Right lobe of liver (tissue), 6 donors: ENCODE data around the gene SCN8A. TPM values are rescaled to one million over a fixed set of nuclear protein-coding genes. Genes with fewer than 3 reads are reported as not detected.
"Not testable (repeated sequence)": the region's sequence is repeated elsewhere in the genome, so short reads cannot be mapped to it uniquely, and the experiment has no call there.

Source experiments
- ATAC-seq, 4 donors: fragments of 200-7000 bp; cut with Tn5 transposase; one replicate each; pipeline ENCODE4 v1.9.1; 2020; ENCODE audit warnings: mild to moderate bottlenecking in 4 of 4, moderate library complexity in 4 of 4
- DNase-seq, 3 donors: peaks; one replicate each; pipeline ENCODE4 v3.0.0-alpha.2; 2020
- H3K27ac ChIP-seq, 3 donors: fragments of 200-600 bp; one replicate each; pipeline ENCODE4 v1.8.0; 2022
- H3K27me3 ChIP-seq, 2 donors: fragments of 200-600 bp; one replicate each; pipeline ENCODE4 v1.8.0; 2022
- H3K36me3 ChIP-seq, 4 donors: fragments of 200-600 bp; sonication (generic) in 1 of 4; one replicate each; pipeline versions ENCODE4 v1.5.1 to v1.8.0; 2017 to 2022; ENCODE audit warnings: control low read depth in 1 of 4
- H3K4me1 ChIP-seq, 4 donors: fragments of 200-600 bp; sonication (generic) in 1 of 4; one replicate each; pipeline versions ENCODE4 v1.5.1 to v1.8.0; 2017 to 2022; ENCODE audit warnings: control low read depth in 1 of 4
- H3K4me3 ChIP-seq, 3 donors: fragments of 200-600 bp; one replicate each; pipeline ENCODE4 v1.8.0; 2022
- H3K9me3 ChIP-seq, 4 donors: fragments of 200-600 bp; sonication (generic) in 1 of 4; one replicate each; pipeline versions ENCODE4 v1.5.1 to v1.8.0; 2017 to 2022; ENCODE audit warnings: control low read depth in 1 of 4
- POLR2A ChIP-seq: fragments of 450-650 bp; IDR thresholded peaks from one replicate; pipeline ENCODE4 v1.6.1; 2017; ENCODE audit warnings: antibody characterized with exemption, mild to moderate bottlenecking
- WGBS: methylation state at CpG from one replicate; pipeline ENCODE4 v1.1.6; 2018; ENCODE audit warnings: low coverage, low lambda C conversion rate; ENCODE audit not compliant: insufficient coverage; ENCODE audit errors: missing lambda C conversion rate; 5-methylcytosine and 5-hydroxymethylcytosine counted together
- intact Hi-C, 2 donors: fragments of 100-400 bp; cut with DNase I; formaldehyde crosslinking; loops; one replicate each; pipeline versions ENCODE4 v1.11.2 to v1.14.1; 2022
- total RNA-seq, 6 experiments: library from RNA; depleted of rRNA in 2 of 6; stranded (reverse); fragments of >200 nt in 2 of 6; fragmentation: NEBNext Ultra II Directional in 3 of 6; extraction: Animal tissue kit (Norgen Biotek cat#: 25700) in 3 of 6; gene quantifications; one replicate each; pipeline versions ENCODE4 v1.1.0 to v1.2.4, GENCODE V29; 2016 to 2023
- TF ChIP-seq, protein P1 (sequence below), 4 donors: fragments of 200-600 bp in 3 of 4; fragments of 450-650 bp in 1 of 4; IDR thresholded peaks; one replicate each; pipeline versions ENCODE4 v1.5.1 to v1.8.0; 2016 to 2022; ENCODE audit warnings: antibody characterized with exemption in 4 of 4, mild to moderate bottlenecking in 2 of 4
- donor health status: DM: no; HTN: yes; CAD: no.
- donor health status: DM: no; HTN: no; CAD: no.
- donor health status: DM: no; HTN: no; CAD: no.
- donor health status: DM: no; HTN: yes; CAD: no.
- donor health status: DM: no; HTN: yes; CAD: no.

Gene SCN8A
- total RNA-seq, 6 experiments from 2014 or later: 1.7 to 5.6 (median 3.7) TPM

GRCh38 chr12:51792417-51792816 is 201.4 kb downstream of the SCN8A start:
- ATAC-seq: no peak

GRCh38 chr12:51793201-51793600 is 202.2 kb downstream of the SCN8A start:
- DNase-seq (no peak), ATAC-seq (no peak)
- H3K36me3 ChIP-seq: peaks cover 0 to 5% (median 0%) of the 10 kb centered on the region in 4 donors
- H3K27me3 ChIP-seq: no peaks in the 10 kb centered on the region
- no peak overlapping the region for H3K4me3 ChIP-seq
- intact Hi-C loops: no loop called here
- TF ChIP-seq, protein P1, sequence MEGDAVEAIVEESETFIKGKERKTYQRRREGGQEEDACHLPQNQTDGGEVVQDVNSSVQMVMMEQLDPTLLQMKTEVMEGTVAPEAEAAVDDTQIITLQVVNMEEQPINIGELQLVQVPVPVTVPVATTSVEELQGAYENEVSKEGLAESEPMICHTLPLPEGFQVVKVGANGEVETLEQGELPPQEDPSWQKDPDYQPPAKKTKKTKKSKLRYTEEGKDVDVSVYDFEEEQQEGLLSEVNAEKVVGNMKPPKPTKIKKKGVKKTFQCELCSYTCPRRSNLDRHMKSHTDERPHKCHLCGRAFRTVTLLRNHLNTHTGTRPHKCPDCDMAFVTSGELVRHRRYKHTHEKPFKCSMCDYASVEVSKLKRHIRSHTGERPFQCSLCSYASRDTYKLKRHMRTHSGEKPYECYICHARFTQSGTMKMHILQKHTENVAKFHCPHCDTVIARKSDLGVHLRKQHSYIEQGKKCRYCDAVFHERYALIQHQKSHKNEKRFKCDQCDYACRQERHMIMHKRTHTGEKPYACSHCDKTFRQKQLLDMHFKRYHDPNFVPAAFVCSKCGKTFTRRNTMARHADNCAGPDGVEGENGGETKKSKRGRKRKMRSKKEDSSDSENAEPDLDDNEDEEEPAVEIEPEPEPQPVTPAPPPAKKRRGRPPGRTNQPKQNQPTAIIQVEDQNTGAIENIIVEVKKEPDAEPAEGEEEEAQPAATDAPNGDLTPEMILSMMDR (IDR thresholded peaks at IDR 0.05): no peak
- TF ChIP-seq POLR2A: no peak
- H3K9me3 ChIP-seq: no peaks in the 10 kb centered on the region
- H3K4me1 ChIP-seq: no peaks in the 10 kb centered on the region
- no peak overlapping the region for H3K27ac ChIP-seq
- WGBS: 80% methylated on average over 1 of the region's 1 CpG

More at GRCh38 chr12:51792417-51792816, 201.4 kb downstream of the SCN8A start:
- intact Hi-C loops: no loop called here
- WGBS: 82% methylated on average over 3 of the region's 5 CpGs
- Histone ChIP-seq H3K4me1 (no peaks in the 10 kb centered on the region), H3K27ac (no peak overlapping the region), H3K27me3 (no peaks in the 10 kb centered on the region), H3K4me3 (no peak overlapping the region), H3K36me3 (peaks cover 0 to 5% (median 0%) of the 10 kb centered on the region in 4 donors), H3K9me3 (no peaks in the 10 kb centered on the region)
- no peak for DNase-seq
- TF ChIP-seq, protein P1 (IDR thresholded peaks at IDR 0.05): no peak
- TF ChIP-seq POLR2A: no peak

DNA sequence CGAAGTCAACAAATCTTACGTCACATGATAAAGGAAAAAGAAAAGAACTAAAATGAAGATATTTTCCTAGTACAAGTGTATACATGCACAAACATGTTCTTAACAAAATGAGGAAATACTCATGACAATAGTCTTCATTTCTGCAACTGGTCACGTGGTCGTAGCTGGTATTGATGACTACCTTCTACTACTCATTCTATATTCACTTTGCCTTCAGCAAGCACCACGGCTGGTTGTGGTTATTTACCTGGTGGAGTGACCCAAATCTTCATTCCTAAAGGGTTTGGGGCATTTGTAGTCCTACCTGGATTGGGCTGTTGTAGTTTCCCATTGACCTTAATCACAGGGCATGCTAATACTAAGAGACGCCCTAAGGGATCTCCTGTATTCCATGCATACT is 206.3 kb downstream of the SCN8A start:
- 94% methylated on average over 5 of the region's 6 CpGs for WGBS
- no peaks in the 10 kb centered on the region for H3K9me3 ChIP-seq
- no peak overlapping the region for H3K27ac ChIP-seq
- ATAC-seq: no peak
- H3K4me3 ChIP-seq: no peak overlapping the region
- no peaks in the 10 kb centered on the region for H3K4me1 ChIP-seq
- no peak for DNase-seq
- H3K27me3 ChIP-seq: no peaks in the 10 kb centered on the region
- TF ChIP-seq POLR2A: no peak
- TF ChIP-seq, protein P1 (IDR thresholded peaks at IDR 0.05): no peak
- no peaks in the 10 kb centered on the region for H3K36me3 ChIP-seq
- intact Hi-C loops: no loop called here

- H3K4me1 ChIP-seq, H3K36me3 ChIP-seq, H3K9me3 ChIP-seq, H3K4me3 ChIP-seq, H3K27ac ChIP-seq, DNase-seq, H3K27me3 ChIP-seq, ATAC-seq, intact Hi-C loops: not testable (repeated sequence)
- 100% methylated on average over 1 of the region's 4 CpGs for WGBS
Measured at GRCh38 chr12:51798051-51798450, 207.0 kb downstream of the SCN8A start.

GRCh38 chr12:51798501-51798900 is 207.5 kb downstream of the SCN8A start:
- no CpG with 5 or more reads among the region's 1 CpG for WGBS
- Histone ChIP-seq H3K9me3 (no peaks in the 10 kb centered on the region), H3K27me3 (no peaks in the 10 kb centered on the region), H3K36me3 (no peaks in the 10 kb centered on the region), H3K4me1 (no peaks in the 10 kb centered on the region), H3K27ac (no peak overlapping the region), H3K4me3 (no peak overlapping the region)
- intact Hi-C loops: no loop called here
- TF ChIP-seq POLR2A: no peak
- TF ChIP-seq, protein P1 (IDR thresholded peaks at IDR 0.05): no peak
- DNase-seq: no peak
- ATAC-seq: no peak
